Activated gamma-delta T cell treated with anti-CD3 and anti-CD28 coated beads, Interleukin-2, amount 50 U/mL, for 16 hours (primary cell): ENCODE measurements around the gene CLPSL2.

Source experiments
- DNase-seq: peaks from one replicate; pipeline ENCODE4 v3.0.0-alpha.2; 2020; ENCODE audit warnings: low read depth

The CLPSL2 gene

GRCh38 chr6:35746516-35746915, 29.9 kb upstream of the CLPSL2 start:
- DNase-seq = no peak

- no peak for DNase-seq
Measured at GRCh38 chr6:35747877-35748276, 28.5 kb upstream of the CLPSL2 start.

- DNase-seq = no peak
Measured at GRCh38 chr6:35750557-35750956, 25.8 kb upstream of the CLPSL2 start.

DNA sequence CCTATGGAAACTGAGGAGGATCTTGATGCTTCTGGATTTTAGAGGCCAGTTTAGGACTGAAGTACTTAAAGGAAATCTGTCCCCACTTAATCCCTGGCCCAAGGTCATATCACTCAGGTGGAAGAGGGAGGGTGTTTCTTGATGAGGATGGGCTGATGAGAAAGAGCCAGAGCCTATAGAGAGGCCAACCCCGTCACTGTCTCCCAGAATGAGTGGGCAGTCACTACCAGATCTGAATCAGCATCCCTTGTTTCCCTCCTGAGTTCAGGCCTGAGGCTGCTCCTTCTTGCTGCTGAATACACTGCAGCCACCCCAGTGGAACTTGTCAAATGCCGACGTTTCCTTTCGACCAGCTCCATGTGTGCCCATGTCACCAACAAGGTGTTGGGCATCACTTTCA, 24.8 kb upstream of the CLPSL2 start:
- no peak for DNase-seq

- DNase-seq = no peak
Measured at GRCh38 chr6:35752330-35752729, 24.1 kb upstream of the CLPSL2 start.

GRCh38 chr6:35754452-35755277, 21.7 kb upstream of the CLPSL2 start:
- DNase-seq = no peak

DNA sequence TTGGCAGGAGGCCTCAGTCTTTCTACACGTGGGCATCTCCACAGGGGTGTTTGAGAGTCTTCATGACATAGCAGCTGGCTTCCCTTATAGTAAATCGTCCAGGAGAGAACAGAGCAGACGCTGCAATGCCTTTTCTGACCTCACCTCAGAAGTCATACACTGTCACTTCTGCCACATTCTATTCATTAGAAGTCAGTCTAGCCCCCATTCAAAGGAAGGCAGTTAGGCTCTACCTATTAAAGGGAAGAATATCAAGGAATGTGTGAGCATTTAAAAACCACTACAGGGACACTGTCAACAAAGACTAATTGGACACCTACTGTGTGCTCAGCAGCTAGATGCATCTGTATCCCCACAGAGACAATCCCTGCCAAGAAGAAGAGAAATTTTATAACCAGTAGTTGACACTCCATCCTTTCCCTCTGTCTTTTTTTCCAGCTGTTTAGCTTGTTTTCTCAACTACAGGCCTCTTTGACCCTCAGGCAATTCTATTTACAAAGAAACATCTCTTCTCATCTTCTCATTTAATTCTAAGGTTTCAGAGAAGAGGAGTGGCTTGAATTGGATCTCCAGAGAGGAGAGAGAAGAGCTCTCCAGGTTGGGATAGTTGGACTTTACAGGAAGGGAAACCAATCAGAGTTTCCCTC, 21.0 kb upstream of the CLPSL2 start:
- DNase-seq = no peak

GRCh38 chr6:35757456-35758123, 18.8 kb upstream of the CLPSL2 start:
- no peak for DNase-seq

DNA sequence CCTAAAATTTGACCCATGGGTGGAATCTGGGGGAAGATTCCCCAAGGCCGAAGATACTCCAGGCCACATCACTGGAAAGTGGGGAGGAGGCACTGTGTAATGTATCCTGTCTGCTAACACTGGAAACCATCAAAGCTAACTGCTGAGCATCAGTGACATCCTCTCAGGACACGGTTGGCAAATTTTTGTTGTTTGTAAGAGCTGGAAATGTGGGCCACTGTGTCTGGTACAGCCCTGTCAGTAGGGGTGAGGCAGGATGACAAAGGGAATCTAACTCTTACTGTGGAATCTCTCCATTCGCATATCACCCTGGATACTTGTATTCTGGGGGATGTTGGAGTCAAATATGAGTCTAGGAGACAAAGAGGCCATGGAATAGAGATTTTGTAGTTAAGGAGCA, 17.0 kb upstream of the CLPSL2 start:
- no peak for DNase-seq

DNA sequence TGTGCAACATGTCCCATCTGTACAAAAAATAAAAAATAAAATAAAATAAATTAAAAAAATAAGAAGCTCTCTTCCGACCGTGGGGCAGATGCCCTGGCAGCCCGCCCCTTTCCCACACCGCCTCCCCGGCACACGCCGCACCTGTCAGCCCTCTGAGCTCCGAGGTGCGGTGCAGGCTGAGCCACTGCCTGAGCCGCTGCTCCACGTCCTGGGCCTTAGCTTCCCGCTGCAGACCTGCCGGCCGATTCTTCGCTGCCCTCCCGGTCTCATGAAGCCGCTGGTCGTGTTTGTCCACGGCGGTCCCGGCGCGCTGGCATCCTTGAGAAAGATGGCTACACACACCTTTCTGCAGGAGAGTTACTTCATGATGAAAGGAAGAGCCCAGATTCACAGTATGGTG, 10.7 kb upstream of the CLPSL2 start:
- no peak for DNase-seq

DNA sequence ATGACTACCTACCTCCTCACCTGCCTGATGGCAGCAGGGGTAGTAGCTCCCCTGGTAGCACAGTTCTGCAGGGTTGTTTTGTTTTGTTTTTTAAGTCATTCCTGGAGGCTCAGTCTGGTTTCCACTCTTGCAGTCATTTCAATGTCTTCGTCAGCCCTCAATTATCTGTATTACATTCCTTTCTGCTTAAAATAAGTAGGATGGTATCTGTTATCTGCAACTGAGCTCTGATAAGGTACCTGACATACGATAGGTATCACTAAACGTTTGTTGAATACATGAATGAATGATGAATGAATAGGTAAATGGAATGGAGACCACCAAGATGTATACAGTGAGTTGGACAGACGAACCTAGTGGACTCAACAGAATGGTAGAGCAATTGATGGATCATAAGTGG, 7.2 kb upstream of the CLPSL2 start:
- no peak for DNase-seq

DNA sequence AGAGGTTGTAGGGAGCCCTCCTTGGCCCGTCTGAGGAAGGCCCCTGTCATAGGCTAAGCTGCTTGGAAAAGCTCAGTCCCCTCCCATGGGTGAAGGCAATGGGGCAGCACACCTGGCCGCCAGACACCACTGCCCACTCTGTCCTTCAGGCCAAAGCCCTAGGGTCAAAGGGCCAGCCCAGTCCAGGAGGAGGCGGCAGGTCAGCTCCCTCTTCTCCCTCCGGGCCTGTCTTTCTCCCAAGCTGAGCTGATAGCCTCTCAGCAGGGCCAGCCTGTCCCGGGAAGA, 5.1 kb upstream of the CLPSL2 start:
- no peak for DNase-seq

DNA sequence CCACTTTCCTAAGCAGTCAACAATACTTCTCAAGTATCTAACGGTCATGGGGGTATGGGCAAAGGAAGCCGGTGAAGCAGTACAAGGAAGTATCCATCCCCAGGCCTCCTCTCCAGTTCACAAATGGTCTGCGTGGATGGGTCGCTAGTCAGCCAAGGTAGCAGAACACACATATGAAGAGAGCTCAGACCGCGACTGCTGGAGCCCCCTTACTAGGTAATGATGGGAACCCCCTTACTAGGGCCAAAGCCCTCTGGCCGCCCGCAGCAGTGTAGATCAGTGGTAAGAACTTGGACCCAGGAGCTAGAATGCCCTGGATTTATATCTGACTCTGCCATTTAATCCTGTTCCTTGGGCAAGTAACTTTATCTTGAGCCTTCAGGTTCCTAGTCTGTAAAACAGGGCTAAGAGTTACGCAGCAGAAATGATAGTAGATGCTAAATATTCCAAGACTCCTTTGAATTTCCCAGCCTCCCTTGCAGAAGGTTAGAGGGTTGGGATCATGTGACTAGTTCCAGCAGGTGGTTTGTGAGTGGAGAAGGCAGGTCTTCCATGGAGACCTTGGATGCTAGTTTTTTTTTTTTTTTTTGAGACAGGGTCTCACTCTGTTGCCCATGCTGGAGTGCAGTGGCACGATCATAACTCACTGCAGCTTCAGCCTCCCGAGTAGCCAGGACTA, 2.1 kb upstream of the CLPSL2 start:
- DNase-seq = no peak

GRCh38 chr6:35775031-35775430, 1.4 kb upstream of the CLPSL2 start:
- DNase-seq = no peak

- DNase-seq = no peak
Measured at GRCh38 chr6:35777356-35778102, 1.1 kb downstream of the CLPSL2 start.

GRCh38 chr6:35778437-35778836, 2.0 kb downstream of the CLPSL2 start:
- no peak for DNase-seq

- no peak for DNase-seq
Measured at GRCh38 chr6:35780719-35781118, 4.3 kb downstream of the CLPSL2 start, which contains the start of gene CLPSL1. Gene CLPSL1, plus strand, starts transcription at chr6:35781019. Its CDS starts 92 bp downstream, at chr6:35781111.

DNA sequence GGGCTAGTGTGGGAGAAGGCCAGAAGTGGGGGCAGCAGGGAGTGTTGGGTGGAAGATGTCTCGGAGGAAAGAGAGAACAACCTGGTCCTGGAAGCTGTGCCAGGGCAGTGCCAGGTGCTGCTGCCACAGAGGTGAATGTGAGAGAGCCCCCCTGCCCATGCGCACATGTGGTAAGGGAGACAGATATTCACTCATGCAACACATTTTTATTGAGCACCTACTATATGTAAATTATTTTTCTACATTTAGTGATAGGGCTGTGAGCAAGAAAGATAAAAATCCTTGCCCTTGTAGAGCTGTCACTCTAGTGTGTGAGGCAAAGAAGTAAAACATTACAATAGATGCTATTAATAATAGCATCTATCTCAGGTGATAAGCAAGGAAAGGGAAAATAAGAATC, 4.9 kb downstream of the CLPSL2 start:
- no peak for DNase-seq

- DNase-seq = no peak
Measured at GRCh38 chr6:35782424-35782823, 6.0 kb downstream of the CLPSL2 start.

- DNase-seq = no peak
Measured at GRCh38 chr6:35784200-35784599, 7.8 kb downstream of the CLPSL2 start.

- DNase-seq = no peak
Measured at GRCh38 chr6:35786272-35786671, 9.9 kb downstream of the CLPSL2 start.

GRCh38 chr6:35786810-35787209, 10.4 kb downstream of the CLPSL2 start:
- DNase-seq = no peak
